ENCODE results near the gene CCDC183.
A peak's percentile ranks its signal among the peaks of the same experiment; 100 is the strongest.
"Not testable (repeated sequence)": the region's sequence is repeated elsewhere in the genome, so short reads cannot be mapped to it uniquely, and the experiment has no call there.

The CCDC183 gene

DNA sequence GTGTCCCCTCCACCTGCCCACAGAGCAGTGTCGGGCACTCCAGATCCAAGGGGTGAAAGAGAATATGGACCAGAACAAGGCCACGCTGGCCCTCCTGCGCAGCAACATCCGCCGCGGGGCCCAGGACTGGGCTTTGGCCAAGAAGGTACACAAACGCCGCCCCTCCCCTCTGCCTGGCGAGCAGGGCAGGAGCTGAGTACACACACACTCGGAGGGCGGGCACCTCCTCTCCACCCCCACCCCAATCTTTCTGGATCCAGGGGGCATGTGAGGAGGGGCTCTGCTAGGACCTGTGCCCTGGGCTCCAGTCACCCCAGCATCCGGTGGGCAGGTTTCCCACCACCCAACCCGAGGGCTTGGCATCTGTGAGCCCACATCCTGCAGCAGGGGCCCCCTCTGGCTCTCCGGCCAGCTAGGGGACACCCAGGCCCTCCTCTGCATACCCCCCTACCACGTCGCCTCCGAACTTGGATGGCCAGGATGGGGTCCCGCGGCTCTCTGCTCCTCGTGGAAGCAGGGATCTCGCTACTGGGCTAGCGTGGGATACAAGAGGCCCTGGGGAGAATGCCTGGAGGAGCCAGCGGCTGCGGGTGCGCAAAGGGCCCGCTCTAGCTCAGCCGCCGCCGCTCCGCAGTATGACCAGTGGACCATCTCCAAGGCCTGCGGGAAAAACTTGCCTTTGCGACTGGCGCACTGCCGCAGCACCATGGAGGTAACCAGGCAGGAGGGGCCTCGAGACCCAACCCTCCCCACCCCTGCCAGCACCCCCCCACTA lies 3.1 kb downstream of the CCDC183 start:
- FAIRE-seq, result no peak
- no peak for TF ChIP-seq POLR2AphosphoS5 (IDR thresholded peaks at IDR 0.05; ENCODE audit: low read depth, low read length)
- no peak for TF ChIP-seq TAF1 (IDR thresholded peaks at IDR 0.05; ENCODE audit: low read depth, low read length)
- no peak for TF ChIP-seq SPI1 (IDR thresholded peaks at IDR 0.05; ENCODE audit: low read depth, low read length)
- TF ChIP-seq PAX5 (IDR thresholded peaks at IDR 0.05; ENCODE audit: insufficient read depth, low read length, severe bottlenecking), result no peak
- no peak for TF ChIP-seq POU2F2 (IDR thresholded peaks at IDR 0.05; ENCODE audit: low read depth, low read length)
- TF ChIP-seq POLR2A (IDR thresholded peaks at IDR 0.05; ENCODE audit: low read depth, low read length), result no peak
- DNase-seq (ENCODE audit: insufficient read length, low spot score), result no peak

DNA sequence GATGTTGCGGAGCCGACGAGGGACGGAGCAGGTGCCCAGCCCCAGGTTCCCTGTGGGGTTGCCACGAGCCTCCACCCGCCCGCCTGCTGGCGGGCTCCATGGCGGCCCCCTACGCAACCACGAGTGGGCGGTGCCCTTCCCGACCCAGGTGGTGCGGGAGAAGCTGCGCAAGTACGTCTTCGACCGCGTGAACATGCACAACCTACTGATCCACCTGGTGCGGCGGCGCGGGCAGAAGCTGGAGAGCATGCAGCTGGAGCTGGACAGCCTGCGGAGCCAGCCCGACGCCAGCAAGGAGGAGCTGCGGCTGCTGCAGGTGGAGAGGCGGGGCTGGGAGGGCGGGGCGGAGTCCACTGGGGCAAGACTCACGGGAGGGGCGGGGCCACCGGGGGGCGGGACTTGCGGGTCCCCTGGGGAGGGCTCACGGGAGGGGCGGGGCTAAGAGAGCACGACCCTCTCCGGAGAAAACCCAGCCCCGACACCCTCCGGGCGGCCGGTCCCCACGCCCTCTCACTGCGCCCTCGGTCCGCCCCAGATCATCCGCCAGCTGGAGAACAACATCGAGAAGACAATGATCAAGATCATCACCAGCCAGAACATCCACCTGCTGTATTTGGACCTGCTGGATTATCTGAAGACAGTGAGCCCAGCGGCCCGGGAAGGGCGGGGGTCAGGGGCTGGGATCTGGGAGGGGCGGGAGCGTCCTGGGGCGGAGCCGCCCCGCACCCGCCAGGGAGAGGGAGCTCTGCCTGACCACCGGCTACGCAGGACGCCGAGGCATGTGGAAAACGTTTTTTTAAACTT lies 3.9 kb downstream of the CCDC183 start:
- DNase-seq (ENCODE audit: insufficient read length, low spot score) (peak; percentile 92), FAIRE-seq (peak; percentile 66)
- no peak for TF ChIP-seq SPI1 (IDR thresholded peaks at IDR 0.05; ENCODE audit: low read depth, low read length)
- TF ChIP-seq PAX5 (IDR thresholded peaks at IDR 0.05; ENCODE audit: insufficient read depth, low read length, severe bottlenecking), result no peak
- no peak for TF ChIP-seq POU2F2 (IDR thresholded peaks at IDR 0.05; ENCODE audit: low read depth, low read length)
- no peak for TF ChIP-seq POLR2A (IDR thresholded peaks at IDR 0.05; ENCODE audit: low read depth, low read length)
- no peak for TF ChIP-seq POLR2AphosphoS5 (IDR thresholded peaks at IDR 0.05; ENCODE audit: low read depth, low read length)
- TF ChIP-seq TAF1 (IDR thresholded peaks at IDR 0.05; ENCODE audit: low read depth, low read length), result no peak

DNA sequence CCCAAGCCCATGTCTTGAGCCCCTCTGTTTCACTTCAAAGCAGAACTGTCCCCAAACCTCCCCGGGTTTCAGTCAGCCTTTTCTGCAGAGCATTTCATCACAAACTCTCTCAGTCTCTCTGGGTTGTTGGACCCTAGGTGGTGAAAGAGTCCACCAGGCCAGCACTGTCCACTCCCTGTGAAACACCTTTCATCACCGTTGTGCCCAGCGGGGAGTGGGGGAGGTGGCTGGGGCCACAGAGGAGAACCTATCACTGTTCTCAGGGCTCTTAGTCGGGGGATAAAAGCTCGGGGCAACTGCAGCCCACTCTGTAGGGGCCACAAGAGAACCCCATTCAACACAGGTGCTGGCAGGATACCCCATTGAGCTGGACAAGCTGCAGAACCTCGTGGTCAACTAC lies 6.2 kb downstream of the CCDC183 start:
- TF ChIP-seq PAX5 (IDR thresholded peaks at IDR 0.05; ENCODE audit: insufficient read depth, low read length, severe bottlenecking), result no peak
- no peak for TF ChIP-seq TAF1 (IDR thresholded peaks at IDR 0.05; ENCODE audit: low read depth, low read length)
- no peak for TF ChIP-seq POU2F2 (IDR thresholded peaks at IDR 0.05; ENCODE audit: low read depth, low read length)
- no peak for TF ChIP-seq SPI1 (IDR thresholded peaks at IDR 0.05; ENCODE audit: low read depth, low read length)
- TF ChIP-seq POLR2A (IDR thresholded peaks at IDR 0.05; ENCODE audit: low read depth, low read length), result no peak
- TF ChIP-seq POLR2AphosphoS5 (IDR thresholded peaks at IDR 0.05; ENCODE audit: low read depth, low read length), result no peak
- FAIRE-seq (no peak), DNase-seq (ENCODE audit: insufficient read length, low spot score) (no peak)

DNA sequence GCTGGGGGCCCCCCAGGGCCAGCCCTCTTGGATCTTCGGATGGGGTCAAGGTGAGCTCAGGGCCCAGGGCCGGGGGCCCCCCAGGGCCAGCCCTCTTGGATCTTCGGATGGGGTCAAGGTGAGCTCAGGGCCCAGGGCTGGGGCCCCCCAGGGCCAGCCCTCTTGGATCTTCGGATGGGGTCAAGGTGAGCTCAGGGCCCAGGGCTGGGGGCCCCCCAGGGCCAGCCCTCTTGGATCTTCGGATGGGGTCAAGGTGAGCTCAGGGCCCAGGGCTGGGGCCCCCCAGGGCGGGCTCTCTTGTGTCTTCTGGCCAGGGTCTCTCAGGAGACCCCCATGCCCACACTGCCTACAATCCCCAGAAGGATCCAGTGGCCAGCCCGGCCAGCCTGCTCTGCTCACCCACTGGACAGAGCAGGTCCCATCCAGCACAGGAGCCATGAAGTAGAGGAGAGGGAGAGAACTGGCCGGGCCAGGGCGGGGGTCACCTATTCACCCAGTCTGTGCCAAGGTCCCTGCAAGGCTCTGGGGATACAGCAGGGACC lies 6.9 kb downstream of the CCDC183 start:
- not testable (repeated sequence) for FAIRE-seq; DNase-seq (ENCODE audit: insufficient read length, low spot score)

DNA sequence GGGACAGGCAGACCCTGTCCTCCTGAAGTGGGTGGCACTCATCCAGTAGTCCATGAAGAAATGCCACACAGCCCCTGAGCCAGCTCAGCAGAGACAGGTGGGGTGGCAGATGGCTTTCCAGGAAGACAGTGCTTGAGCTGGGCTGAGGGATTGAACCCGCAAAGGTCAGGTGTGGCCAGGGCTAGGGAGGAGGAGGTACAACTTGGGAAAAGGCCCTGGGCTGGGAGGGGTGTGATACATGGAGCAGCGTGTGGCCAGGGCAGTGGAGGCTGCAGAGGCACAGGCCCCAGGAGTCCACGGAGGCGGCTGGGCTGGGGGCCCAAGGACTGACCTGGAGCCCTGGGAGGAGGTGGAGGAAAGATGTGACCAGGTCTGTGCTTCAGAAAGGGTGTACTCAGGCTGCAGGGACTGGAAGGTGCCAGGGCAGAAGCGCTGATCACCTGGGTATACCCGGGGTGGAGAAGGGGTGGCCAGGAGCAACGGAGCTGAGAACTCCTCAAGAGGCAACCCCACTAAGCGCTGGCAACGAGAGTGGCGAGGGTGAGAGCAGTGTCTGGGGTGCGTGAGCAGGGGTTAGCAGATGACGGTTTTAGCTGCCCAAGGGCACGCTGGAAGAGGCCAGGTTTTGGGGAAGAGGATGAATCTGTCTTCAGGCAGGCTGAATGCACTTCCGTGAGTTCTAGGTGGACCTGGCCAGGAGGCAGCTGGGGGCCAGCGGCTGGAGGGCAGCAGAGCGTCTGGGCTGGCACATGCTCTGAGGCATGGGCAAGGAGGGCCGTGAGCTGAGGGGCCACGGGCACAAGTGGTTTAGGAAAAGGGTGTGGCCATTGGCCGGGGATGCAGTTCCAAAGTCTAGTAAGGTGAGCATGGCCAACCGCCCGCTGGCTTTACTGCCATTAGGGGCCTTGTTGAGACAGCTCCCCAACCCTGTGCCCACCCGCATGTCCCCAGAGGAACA lies 7.7 kb downstream of the CCDC183 start:
- no peak for DNase-seq (ENCODE audit: insufficient read length, low spot score)
- no peak for TF ChIP-seq POLR2A (IDR thresholded peaks at IDR 0.05; ENCODE audit: low read depth, low read length)
- TF ChIP-seq SPI1 (IDR thresholded peaks at IDR 0.05; ENCODE audit: low read depth, low read length), result no peak
- no peak for TF ChIP-seq POU2F2 (IDR thresholded peaks at IDR 0.05; ENCODE audit: low read depth, low read length)
- no peak for TF ChIP-seq TAF1 (IDR thresholded peaks at IDR 0.05; ENCODE audit: low read depth, low read length)
- no peak for TF ChIP-seq POLR2AphosphoS5 (IDR thresholded peaks at IDR 0.05; ENCODE audit: low read depth, low read length)
- no peak for TF ChIP-seq PAX5 (IDR thresholded peaks at IDR 0.05; ENCODE audit: insufficient read depth, low read length, severe bottlenecking)
- FAIRE-seq, result no peak

DNA sequence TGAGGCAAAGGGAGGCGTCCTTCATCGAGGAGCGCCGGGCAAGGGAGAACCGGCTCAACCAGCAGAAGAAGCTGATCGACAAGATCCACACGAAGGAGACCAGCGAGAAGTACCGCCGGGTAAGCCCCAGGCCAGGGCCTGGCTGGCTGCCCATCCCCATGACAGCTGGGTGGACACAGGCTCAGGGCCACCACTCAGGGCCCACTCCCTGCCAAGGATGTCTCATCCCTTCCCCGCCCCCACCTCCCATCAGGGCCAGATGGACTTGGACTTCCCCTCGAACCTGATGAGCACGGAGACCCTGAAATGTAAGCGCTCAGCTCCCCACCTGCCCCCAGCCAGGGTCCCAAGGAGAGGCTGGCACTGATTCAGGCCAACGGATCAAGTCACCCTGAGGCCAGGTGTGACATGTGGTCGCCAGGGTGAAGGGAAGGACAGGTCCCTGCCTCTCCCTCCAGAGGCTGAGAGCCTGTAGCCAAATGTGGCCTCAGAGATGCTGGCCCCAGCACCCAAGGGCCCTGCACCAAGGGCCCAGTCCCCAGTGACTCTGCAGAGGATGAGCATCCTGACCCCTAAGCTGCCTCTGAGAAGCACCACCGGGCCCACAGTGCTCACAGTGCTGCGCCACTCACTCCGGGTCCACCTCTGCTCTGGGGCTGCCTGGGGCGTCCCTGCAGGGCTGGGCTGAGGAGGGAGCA lies 8.5 kb downstream of the CCDC183 start:
- no peak for FAIRE-seq
- TF ChIP-seq PAX5 (IDR thresholded peaks at IDR 0.05; ENCODE audit: insufficient read depth, low read length, severe bottlenecking), result no peak
- no peak for TF ChIP-seq SPI1 (IDR thresholded peaks at IDR 0.05; ENCODE audit: low read depth, low read length)
- no peak for TF ChIP-seq POU2F2 (IDR thresholded peaks at IDR 0.05; ENCODE audit: low read depth, low read length)
- no peak for TF ChIP-seq POLR2A (IDR thresholded peaks at IDR 0.05; ENCODE audit: low read depth, low read length)
- no peak for TF ChIP-seq POLR2AphosphoS5 (IDR thresholded peaks at IDR 0.05; ENCODE audit: low read depth, low read length)
- no peak for TF ChIP-seq TAF1 (IDR thresholded peaks at IDR 0.05; ENCODE audit: low read depth, low read length)

DNA sequence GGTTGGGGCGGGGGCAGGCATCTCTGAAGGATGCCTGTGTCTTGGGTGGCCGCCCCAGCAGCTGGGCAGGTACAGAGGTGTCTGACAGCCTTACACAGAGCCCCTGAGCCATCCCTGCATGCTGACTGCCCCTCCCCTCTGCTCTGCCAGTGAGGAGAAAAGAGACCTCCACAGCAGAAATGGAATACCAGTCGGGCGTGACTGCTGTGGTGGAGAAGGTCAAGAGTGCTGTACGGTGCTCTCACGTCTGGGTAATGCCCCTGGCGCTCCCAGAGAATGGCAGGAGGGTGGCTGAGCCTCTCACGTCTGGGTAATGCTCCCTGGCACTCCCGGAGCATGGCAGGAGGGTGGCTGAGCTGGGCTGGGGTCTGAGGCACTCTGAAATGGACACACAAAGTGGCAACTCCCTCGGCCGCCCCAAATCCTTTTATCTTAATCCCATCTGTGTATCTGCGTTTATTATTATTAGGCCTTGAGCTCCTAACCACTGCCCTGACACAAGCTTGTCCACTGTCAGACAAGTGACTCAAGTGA lies 9.1 kb downstream of the CCDC183 start:
- FAIRE-seq, result no peak

More for the DNA sequence above, 8.5 kb downstream of the CCDC183 start:
- peak; percentile 8 for DNase-seq (ENCODE audit: insufficient read length, low spot score)

DNA sequence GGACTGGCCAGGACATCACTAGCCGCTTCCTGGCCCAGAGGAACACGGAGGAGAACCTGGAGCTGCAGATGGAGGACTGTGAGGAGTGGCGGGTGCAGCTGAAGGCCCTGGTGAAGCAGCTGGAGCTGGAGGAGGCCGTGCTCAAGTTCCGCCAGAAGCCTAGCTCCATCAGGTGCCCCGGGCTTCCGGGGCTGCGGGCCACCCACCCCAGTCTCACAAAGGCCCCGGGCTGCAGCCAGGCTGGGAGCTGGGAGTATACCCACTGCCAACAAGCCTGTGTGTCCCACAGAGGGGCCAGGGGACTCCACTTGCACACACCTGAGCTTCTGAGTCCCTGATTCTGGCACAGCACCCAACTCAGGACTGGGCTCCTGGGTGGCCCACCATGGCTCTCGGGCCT lies 9.9 kb downstream of the CCDC183 start:
- DNase-seq (ENCODE audit: insufficient read length, low spot score) (no peak), FAIRE-seq (no peak)
- no peak for TF ChIP-seq POLR2A (IDR thresholded peaks at IDR 0.05; ENCODE audit: low read depth, low read length)
- TF ChIP-seq SPI1 (IDR thresholded peaks at IDR 0.05; ENCODE audit: low read depth, low read length), result no peak
- no peak for TF ChIP-seq PAX5 (IDR thresholded peaks at IDR 0.05; ENCODE audit: insufficient read depth, low read length, severe bottlenecking)
- no peak for TF ChIP-seq TAF1 (IDR thresholded peaks at IDR 0.05; ENCODE audit: low read depth, low read length)
- no peak for TF ChIP-seq POLR2AphosphoS5 (IDR thresholded peaks at IDR 0.05; ENCODE audit: low read depth, low read length)
- no peak for TF ChIP-seq POU2F2 (IDR thresholded peaks at IDR 0.05; ENCODE audit: low read depth, low read length)

More for the DNA sequence above, 9.1 kb downstream of the CCDC183 start:
- no peak for DNase-seq (ENCODE audit: insufficient read length, low spot score)
- TF ChIP-seq POLR2A (IDR thresholded peaks at IDR 0.05; ENCODE audit: low read depth, low read length) (no peak), POU2F2 (IDR thresholded peaks at IDR 0.05; ENCODE audit: low read depth, low read length) (no peak), POLR2AphosphoS5 (IDR thresholded peaks at IDR 0.05; ENCODE audit: low read depth, low read length) (no peak), SPI1 (IDR thresholded peaks at IDR 0.05; ENCODE audit: low read depth, low read length) (no peak), PAX5 (IDR thresholded peaks at IDR 0.05; ENCODE audit: insufficient read depth, low read length, severe bottlenecking) (no peak), TAF1 (IDR thresholded peaks at IDR 0.05; ENCODE audit: low read depth, low read length) (no peak)
